G401.6 (cell line): ENCODE measurements around the gene TXNRD3.

Experiments used
- FAIRE-seq: peaks from 2 replicates; lab custom pipeline; 2012; peaks lifted over from hg19 to GRCh38; lab: Jason Lieb, UNC

Gene TXNRD3

GRCh38 chr3:126671521-126671920 lies 16.6 kb upstream of the TXNRD3 start:
- no peak for FAIRE-seq

- no peak for FAIRE-seq
These were observed 13.8 kb upstream of the TXNRD3 start for GRCh38 chr3:126668450-126669401.

GRCh38 chr3:126667631-126668449 lies 12.9 kb upstream of the TXNRD3 start:
- FAIRE-seq: no peak

GRCh38 chr3:126666658-126667528 lies 12.0 kb upstream of the TXNRD3 start:
- no peak for FAIRE-seq

- no peak for FAIRE-seq
These were observed 11.2 kb upstream of the TXNRD3 start for GRCh38 chr3:126665959-126666657.

GRCh38 chr3:126665221-126665936 lies 10.5 kb upstream of the TXNRD3 start:
- no peak for FAIRE-seq

GRCh38 chr3:126664591-126665214 lies 9.8 kb upstream of the TXNRD3 start:
- no peak for FAIRE-seq

- no peak for FAIRE-seq
These were observed 8.8 kb upstream of the TXNRD3 start for GRCh38 chr3:126663750-126664149.

GRCh38 chr3:126663257-126663656 lies 8.3 kb upstream of the TXNRD3 start:
- FAIRE-seq: no peak

GRCh38 chr3:126661532-126662364 lies 6.8 kb upstream of the TXNRD3 start:
- no peak for FAIRE-seq

GRCh38 chr3:126659915-126660886 lies 5.3 kb upstream of the TXNRD3 start:
- FAIRE-seq: no peak

GRCh38 chr3:126658584-126658983 lies 3.7 kb upstream of the TXNRD3 start:
- FAIRE-seq: no peak

GRCh38 chr3:126657901-126658300 lies 3.0 kb upstream of the TXNRD3 start:
- no peak for FAIRE-seq

- no peak for FAIRE-seq
These were observed 1.6 kb upstream of the TXNRD3 start for GRCh38 chr3:126656371-126657134.

GRCh38 chr3:126655887-126656286 lies 963 bp upstream of the TXNRD3 start:
- no peak for FAIRE-seq

- FAIRE-seq: no peak
These were observed 5.3 kb downstream of the TXNRD3 start for GRCh38 chr3:126649556-126650092.

- no peak for FAIRE-seq
These were observed 8.2 kb downstream of the TXNRD3 start for GRCh38 chr3:126646674-126647073.
